ENCODE results near the gene ALG2.

DNA sequence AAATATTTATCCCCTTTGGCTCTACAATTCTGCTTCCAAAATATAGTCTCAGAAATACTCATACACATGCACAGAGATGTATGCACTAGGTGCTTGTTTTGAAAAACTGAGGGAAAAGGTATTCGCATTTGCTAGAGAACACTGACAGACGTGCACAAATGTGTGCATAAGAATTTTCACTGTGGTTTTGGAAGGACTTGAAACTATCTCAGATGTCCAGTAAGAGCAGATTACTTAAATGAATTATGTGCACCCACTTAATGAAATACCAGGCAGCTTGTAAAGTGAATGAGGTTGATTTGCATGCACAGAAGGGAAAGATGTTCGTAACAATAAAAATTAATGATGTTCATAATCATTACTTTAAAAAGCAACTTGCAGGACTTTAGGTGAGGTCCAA is 48.7 kb upstream of the ALG2 start:
- TF ChIP-seq POLR2AphosphoS5 (IDR thresholded peaks at IDR 0.05) (no peak), POLR2A (IDR thresholded peaks at IDR 0.05) (no peak)
- TF ChIP-seq, protein P1, sequence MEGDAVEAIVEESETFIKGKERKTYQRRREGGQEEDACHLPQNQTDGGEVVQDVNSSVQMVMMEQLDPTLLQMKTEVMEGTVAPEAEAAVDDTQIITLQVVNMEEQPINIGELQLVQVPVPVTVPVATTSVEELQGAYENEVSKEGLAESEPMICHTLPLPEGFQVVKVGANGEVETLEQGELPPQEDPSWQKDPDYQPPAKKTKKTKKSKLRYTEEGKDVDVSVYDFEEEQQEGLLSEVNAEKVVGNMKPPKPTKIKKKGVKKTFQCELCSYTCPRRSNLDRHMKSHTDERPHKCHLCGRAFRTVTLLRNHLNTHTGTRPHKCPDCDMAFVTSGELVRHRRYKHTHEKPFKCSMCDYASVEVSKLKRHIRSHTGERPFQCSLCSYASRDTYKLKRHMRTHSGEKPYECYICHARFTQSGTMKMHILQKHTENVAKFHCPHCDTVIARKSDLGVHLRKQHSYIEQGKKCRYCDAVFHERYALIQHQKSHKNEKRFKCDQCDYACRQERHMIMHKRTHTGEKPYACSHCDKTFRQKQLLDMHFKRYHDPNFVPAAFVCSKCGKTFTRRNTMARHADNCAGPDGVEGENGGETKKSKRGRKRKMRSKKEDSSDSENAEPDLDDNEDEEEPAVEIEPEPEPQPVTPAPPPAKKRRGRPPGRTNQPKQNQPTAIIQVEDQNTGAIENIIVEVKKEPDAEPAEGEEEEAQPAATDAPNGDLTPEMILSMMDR (IDR thresholded peaks at IDR 0.05), result no peak

All from gastroesophageal sphincter (tissue), 3 donors.